Globus pallidus (tissue), 1 donor: ENCODE measurements around the gene CCDC73.
"Not testable (repeated sequence)": the region's sequence is repeated elsewhere in the genome, so short reads cannot be mapped to it uniquely, and the experiment has no call there.

ENCODE experiments used
- DNase-seq: peaks from one replicate; pipeline ENCODE4 v3.0.0-alpha.2; 2015; ENCODE audit warnings: low spot score

The CCDC73 gene

GRCh38 chr11:32796425-32796824 lies 2.0 kb upstream of the CCDC73 start:
- DNase-seq, result no peak

- DNase-seq, result peak; percentile 31
Measured at GRCh38 chr11:32792948-32793475, 1.4 kb downstream of the CCDC73 start.

- DNase-seq, result no peak
Measured at GRCh38 chr11:32792111-32792947, 2.1 kb downstream of the CCDC73 start.

- DNase-seq, result no peak
Measured at GRCh38 chr11:32790916-32791315, 3.5 kb downstream of the CCDC73 start.

GRCh38 chr11:32786811-32787210 lies 7.7 kb downstream of the CCDC73 start:
- no peak for DNase-seq

- DNase-seq, result no peak
Measured at GRCh38 chr11:32785262-32785661, 9.2 kb downstream of the CCDC73 start.

- DNase-seq, result no peak
Measured at GRCh38 chr11:32781721-32782120, 12.7 kb downstream of the CCDC73 start.

- DNase-seq, result not testable (repeated sequence)
Measured at GRCh38 chr11:32780839-32781238, 13.6 kb downstream of the CCDC73 start.

- DNase-seq, result peak; percentile 5
Measured at GRCh38 chr11:32779136-32779535, 15.3 kb downstream of the CCDC73 start.

GRCh38 chr11:32775908-32776307 lies 18.6 kb downstream of the CCDC73 start:
- DNase-seq, result no peak

- no peak for DNase-seq
Measured at GRCh38 chr11:32774081-32774480, 20.4 kb downstream of the CCDC73 start.

GRCh38 chr11:32772731-32773130 lies 21.7 kb downstream of the CCDC73 start:
- no peak for DNase-seq

GRCh38 chr11:32761774-32762173 lies 32.7 kb downstream of the CCDC73 start:
- not testable (repeated sequence) for DNase-seq

GRCh38 chr11:32758291-32758690 lies 36.2 kb downstream of the CCDC73 start:
- no peak for DNase-seq

GRCh38 chr11:32753181-32753580 lies 41.3 kb downstream of the CCDC73 start:
- not testable (repeated sequence) for DNase-seq

- no peak for DNase-seq
Measured at GRCh38 chr11:32752001-32752400, 42.5 kb downstream of the CCDC73 start.

GRCh38 chr11:32751381-32751780 lies 43.1 kb downstream of the CCDC73 start:
- no peak for DNase-seq

GRCh38 chr11:32729976-32730375 lies 64.5 kb downstream of the CCDC73 start:
- no peak for DNase-seq

GRCh38 chr11:32723332-32723731 lies 71.1 kb downstream of the CCDC73 start:
- DNase-seq, result no peak

GRCh38 chr11:32722255-32722654 lies 72.2 kb downstream of the CCDC73 start:
- no peak for DNase-seq

- DNase-seq, result no peak
Measured at GRCh38 chr11:32713496-32713895, 81.0 kb downstream of the CCDC73 start.

GRCh38 chr11:32708978-32709377 lies 85.5 kb downstream of the CCDC73 start:
- DNase-seq, result not testable (repeated sequence)

GRCh38 chr11:32706985-32707741 lies 87.3 kb downstream of the CCDC73 start:
- DNase-seq, result no peak
